NB4 (cell line): ENCODE results near the gene UMAD1.

Experiments
- DNase-seq: peaks from one replicate; pipeline ENCODE4 v3.0.0; 2010; ENCODE audit warnings: low read depth
- H3K4me3 ChIP-seq: one replicate; pipeline ENCODE4 v1.5.1; 2011; ENCODE audit warnings: mild to moderate bottlenecking, low read depth, low read length, moderate library complexity
- CTCF ChIP-seq: IDR thresholded peaks from one replicate; pipeline ENCODE4 v1.5.1; 2012; ENCODE audit warnings: low read depth, low read length
- MAX ChIP-seq: IDR thresholded peaks from 2 replicates; pipeline ENCODE4 v1.6.1; 2011; ENCODE audit warnings: low read depth, low read length
- MYC ChIP-seq: IDR thresholded peaks from 2 replicates; pipeline ENCODE4 v1.6.1; 2011; ENCODE audit warnings: low read depth, low read length
- POLR2A ChIP-seq: IDR thresholded peaks from 2 replicates; pipeline ENCODE4 v1.6.1; 2011; ENCODE audit warnings: mild to moderate bottlenecking; ENCODE audit not compliant: insufficient read length; ENCODE audit errors: extremely low read depth

The UMAD1 gene

GRCh38 chr7:7746458-7746857, 105.9 kb downstream of the UMAD1 start:
- no peak for TF ChIP-seq MAX
- no peak for TF ChIP-seq CTCF
- TF ChIP-seq POLR2A, result no peak
- TF ChIP-seq MYC, result no peak
- no peak overlapping the region for H3K4me3 ChIP-seq
- no peak for DNase-seq

GRCh38 chr7:7750571-7751242, 110.2 kb downstream of the UMAD1 start:
- TF ChIP-seq MYC (no peak), POLR2A (no peak), MAX (no peak), CTCF (no peak)
- no peak overlapping the region for H3K4me3 ChIP-seq
- DNase-seq, result no peak

GRCh38 chr7:7751243-7752092, 110.9 kb downstream of the UMAD1 start:
- no peak overlapping the region for H3K4me3 ChIP-seq
- no peak for TF ChIP-seq POLR2A
- TF ChIP-seq MAX, result no peak
- no peak for TF ChIP-seq CTCF
- TF ChIP-seq MYC, result no peak
- no peak for DNase-seq

- TF ChIP-seq POLR2A, result no peak
- TF ChIP-seq MAX, result no peak
- no peak for TF ChIP-seq MYC
- TF ChIP-seq CTCF, result no peak
- no peak for DNase-seq
These were observed 116.0 kb downstream of the UMAD1 start for GRCh38 chr7:7756577-7756976.

GRCh38 chr7:7757576-7757975, 117.0 kb downstream of the UMAD1 start:
- TF ChIP-seq CTCF, result no peak
- no peak for TF ChIP-seq MAX

More at GRCh38 chr7:7756577-7756976, 116.0 kb downstream of the UMAD1 start:
- no peak overlapping the region for H3K4me3 ChIP-seq

More at GRCh38 chr7:7757576-7757975, 117.0 kb downstream of the UMAD1 start:
- H3K4me3 ChIP-seq, result no peak overlapping the region
- DNase-seq, result no peak
